Stimulated activated CD4-positive, alpha-beta T cell treated with anti-CD3 and anti-CD28 coated beads, Interleukin-12 subunit alpha, Interleukin-12 subunit beta, amount 100 ng/mL, for 48 hours (primary cell): Measurements from ENCODE around the gene TTC17.
"Not testable (repeated sequence)": the region's sequence is repeated elsewhere in the genome, so short reads cannot be mapped to it uniquely, and the experiment has no call there.

Source experiments
- DNase-seq, 3 donors: peaks; one replicate each; pipeline ENCODE4 v3.0.0-alpha.2; 2020; ENCODE audit warnings: low read depth in 2 of 3, low spot score in 1 of 3

Gene TTC17

DNA sequence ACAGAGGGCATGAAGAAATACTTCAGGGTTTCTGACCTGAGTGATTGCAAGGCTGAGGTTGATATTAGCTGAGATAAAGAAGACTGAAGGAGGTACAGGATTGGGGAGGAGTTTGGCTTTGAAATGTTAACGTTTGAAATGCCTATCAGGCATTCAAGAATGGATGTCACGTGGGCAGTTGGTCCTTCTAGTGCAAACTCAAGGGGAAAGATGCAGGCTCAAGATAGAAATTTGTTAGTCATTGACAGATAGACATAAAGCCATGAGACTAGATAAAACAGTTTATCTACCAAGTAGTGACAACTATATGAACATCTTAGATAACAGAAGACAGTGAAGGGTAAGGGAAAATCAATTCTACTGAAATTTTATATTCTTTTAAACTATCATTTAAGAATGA lies 23.1 kb downstream of the TTC17 start:
- no peak for DNase-seq

DNA sequence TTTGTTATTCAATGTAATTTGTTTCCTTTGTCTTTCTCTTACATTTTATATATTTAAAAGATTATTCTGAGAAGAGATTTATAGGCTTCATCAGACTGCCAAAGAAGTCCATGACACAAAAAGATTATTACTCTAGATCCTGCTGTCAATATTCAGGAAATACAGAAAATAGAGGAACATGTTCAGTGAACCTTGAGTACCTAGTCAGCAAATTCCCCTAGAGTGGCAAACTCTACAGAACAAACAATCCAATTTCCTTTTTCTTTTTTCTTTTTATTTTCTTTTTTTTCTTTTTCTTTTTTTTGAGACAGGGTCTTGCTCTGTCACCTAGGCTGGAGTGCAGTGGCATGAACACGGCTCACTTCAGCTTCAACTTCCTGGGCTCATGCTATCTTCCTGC lies 23.9 kb downstream of the TTC17 start:
- DNase-seq: no peak

DNA sequence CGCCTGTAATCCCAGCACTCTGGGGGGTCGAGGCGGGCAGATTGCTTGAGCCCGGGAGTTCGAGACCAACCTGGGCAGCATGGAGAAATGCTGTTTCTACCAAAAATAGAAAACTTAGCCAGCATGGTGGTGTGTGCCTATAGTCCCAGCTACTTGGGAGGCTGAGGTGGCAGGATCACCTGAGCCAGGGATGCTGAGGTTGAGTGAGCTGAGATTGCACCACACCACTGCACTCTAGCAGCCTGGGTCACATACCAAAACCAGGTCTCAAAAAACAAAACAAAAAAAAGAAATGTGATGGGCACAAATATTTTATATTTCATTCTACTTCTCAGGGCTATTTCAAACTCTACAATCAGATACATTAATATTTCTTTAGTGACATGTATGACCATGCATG lies 25.7 kb downstream of the TTC17 start:
- no peak for DNase-seq

DNA sequence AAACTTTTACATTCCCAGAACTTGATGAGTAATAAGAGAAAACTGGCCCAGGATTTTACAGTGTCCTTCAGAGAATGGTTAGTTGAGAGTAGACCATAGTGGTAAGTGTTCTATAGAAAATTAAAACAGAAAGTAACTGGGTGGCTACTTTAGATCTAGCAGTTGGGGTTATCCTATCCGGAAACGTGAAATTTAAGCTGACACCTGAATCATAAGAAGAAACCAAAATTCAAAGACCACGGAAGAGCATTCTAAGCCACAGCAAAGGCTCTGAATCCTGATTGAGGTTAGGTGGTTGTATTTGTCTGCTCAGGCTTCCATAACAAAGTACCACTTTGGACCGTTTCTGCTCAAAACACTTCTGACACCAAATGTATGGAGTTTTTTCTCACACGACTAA lies 34.0 kb downstream of the TTC17 start:
- DNase-seq: no peak

DNA sequence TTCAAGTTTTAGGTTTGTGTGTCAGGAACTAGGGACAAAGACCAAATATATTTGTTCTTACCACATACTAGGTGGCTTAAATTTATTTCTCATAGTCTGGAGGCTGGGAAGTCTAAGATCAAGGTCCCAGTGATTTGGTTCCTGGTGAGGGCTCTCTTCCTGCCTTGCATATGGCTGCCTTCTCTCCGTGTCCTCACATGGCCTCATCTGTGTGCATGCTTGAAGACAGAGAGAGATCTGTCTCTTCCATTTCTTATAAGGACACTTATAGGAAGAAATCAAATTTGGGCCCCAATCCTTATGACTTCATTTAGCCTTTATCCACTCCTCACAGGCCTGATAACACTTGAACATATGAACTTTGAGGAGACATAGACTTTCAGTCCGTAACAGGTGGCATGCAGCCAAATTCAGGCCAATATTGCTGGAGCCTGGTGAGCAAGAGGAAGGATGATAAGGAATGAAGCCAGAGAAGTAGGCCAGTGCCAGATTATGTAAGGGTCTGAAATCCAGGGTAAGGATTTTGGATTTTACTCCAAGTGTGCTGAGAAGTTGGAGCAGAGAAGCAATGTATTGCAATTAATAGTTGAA lies 35.1 kb downstream of the TTC17 start:
- DNase-seq: no peak

DNA sequence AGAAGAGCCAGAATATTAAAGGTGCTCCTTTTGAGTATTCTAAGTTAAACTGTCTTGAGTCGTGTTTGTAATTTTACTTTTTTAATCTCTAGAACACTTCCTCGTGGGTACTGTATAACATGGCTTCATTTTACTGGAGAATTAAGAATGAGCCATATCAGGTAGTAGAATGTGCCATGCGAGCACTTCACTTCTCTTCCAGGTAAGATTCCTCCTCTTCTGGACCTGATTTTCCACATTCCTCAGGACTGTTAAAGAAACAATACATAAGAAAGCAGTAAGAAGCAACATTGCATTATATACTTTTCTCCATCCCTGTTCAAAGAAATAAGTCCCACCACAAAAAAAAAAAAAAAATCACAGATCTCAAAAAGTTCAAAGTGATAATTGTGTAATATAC lies 37.9 kb downstream of the TTC17 start:
- no peak for DNase-seq

GRCh38 chr11:43397251-43397650 lies 38.5 kb downstream of the TTC17 start:
- DNase-seq: no peak

DNA sequence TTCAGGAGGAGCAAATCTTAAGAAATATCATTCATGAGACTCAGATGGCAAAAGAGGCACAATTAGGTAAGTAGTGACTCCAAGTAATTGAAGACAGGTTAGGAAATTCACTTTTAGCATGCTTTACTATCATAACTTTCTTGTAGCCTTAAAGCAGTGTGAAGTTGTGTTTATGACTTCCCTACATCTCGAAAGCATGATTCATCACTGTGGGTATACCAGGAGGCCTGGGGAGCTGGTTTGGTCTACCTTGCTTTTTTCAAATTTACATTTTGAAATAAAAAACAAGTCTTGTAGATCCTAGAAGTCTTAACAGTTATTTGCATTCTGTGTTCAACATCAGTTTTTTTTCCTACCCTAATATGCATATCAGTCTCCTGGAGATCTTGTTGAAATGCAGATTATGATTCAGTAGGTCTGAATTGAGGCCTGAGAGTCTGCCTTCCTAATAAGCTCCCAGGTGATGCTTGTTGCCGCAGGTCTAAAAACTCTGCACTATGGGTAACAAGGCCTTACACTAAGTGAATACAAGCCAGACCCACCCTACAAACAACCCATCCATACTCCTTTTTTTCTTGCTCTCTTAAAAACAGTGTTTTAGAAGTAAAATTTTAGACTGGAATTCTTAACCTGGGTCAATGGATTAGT lies 41.4 kb downstream of the TTC17 start:
- peak in 1 of 3 donors; percentile 21 for DNase-seq

DNA sequence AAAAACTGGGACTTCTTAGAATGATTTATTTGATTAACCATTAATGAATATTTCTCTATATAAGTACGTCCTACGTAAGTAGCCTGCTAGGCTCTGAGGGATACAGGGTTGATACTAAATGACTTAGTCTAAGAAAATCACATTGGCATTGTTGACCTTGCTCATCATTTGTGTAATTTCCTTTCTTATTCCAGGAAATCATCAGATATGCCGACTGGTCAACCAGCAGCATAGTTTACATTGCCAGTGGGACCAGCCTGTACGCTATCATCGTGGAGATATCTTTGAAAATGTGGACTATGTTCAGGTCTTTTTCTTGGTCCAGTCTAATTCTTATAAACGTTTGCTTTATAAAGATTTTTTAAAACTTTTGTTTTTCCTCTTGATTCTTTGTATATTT lies 42.5 kb downstream of the TTC17 start:
- no peak for DNase-seq

DNA sequence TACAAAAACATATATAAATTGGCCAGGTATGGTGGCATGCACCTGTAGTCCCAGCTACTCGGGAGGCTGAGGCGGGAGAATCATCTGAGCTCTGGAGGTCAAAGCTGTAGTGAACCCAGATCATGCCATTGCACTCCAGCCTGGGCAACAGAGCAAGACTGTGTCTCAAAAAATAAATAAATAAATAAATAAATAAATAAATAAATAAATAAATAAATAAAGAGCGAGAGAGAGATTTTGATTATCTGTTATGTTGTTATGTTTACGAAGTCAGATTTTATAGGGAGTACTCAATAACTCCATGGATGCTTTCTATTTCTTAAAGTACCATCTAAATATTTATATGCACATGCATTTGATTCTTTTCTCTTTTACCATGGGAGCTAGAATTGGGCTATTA lies 43.1 kb downstream of the TTC17 start:
- DNase-seq: not testable (repeated sequence)

DNA sequence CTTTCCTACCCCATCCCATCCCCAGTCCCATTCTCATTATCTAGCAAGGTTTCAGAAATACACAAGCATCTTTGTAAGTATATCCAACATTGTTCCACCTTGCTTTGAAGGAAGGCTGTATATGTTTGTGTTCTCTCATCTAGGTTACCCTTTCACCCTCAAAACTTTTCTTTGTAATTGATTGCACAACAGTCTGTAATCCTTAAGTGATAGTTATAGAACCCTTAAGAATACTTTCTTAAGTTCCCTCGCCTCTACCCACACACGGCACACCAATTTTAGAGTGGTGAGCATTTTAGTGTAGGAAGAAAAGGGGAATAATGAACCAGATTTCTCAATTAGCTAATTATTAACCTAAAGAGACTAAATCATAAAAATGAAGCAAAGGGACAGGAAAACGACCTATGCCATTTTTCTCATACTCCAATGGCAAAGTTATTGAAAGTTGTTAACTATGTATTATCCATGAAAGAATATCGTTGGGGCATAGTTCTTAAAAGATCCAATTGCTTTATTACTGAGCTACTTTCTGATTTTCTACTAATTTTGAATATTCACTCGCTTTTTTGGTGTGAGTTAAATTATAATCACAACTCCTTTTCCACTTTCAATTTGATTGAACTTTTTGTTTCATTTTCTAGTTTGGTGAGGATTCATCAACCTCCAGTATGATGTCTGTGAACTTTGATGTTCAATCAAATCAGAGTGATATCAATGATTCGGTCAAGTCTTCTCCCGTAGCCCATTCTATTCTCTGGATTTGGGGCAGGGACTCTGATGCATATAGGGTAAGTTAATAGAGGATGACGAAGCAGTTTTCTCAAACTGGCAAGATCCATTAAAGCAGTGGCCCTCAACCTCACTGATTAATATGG lies 44.9 kb downstream of the TTC17 start:
- DNase-seq: no peak

DNA sequence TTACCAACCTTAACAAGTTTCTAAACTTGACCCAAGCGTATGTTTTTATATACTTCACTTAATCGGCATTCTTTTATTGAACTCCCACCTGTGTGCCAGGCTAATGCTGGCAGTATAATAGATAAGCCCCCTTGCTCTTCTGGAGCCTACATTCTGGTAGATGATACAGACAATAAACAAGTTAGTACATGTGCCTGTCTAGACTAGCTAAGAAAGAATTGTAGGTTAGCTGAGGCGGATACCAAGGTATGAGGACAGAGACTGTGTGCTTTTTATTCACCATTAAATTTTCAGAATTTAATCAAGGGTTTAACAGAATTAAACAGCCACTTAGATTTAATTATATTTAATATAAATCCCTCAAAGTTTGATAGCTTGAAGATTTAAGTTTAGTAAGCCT lies 45.7 kb downstream of the TTC17 start:
- no peak for DNase-seq

DNA sequence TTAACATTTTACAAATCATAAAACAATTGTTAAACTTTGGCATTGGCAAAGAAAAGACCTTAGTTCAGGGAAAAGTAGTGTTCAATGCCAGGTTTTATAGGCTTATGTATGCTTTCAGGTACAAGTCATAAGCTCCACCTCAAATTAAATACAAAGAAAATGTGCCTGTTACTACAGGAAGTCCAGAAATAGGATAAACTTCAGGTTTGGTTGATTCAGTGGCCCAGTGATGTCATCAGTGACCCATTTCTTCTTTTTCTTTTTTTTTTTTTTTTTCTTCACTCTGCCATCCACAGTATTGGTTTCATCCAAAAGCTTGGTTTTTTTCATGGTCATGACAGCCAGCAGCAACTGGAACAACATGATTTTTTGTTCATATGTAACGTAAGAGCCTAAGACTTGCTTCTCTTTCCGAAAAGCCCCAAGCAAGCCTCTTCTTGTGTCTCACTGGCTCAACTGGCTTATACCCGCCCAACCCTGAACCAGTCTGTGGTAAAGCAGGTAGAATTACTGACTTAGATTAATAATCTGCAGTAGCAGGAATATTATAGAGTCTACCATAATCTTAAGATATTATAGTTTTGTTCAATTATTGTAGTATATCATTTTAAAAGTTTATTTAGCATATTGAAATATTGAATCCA lies 46.2 kb downstream of the TTC17 start:
- no peak for DNase-seq

DNA sequence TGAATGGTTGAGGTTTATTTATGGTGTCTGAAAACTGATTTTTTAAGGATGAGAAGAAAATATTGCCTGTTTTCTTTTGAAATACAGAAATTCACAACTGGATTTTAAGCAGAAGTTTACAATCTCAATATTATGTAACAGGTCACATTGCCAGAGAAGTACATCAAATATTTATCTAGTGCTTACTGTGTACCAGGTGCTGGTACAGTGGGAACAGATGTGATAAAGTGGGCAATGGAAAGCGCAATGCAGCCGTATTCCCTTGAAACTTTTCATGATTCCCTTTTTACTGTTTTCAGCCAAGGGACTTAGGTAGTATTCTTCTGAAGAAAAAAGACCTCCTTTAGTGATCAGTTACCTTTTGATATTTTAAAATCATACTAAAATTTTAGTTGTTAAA lies 49.6 kb downstream of the TTC17 start:
- DNase-seq: no peak

GRCh38 chr11:43410394-43410793 lies 51.7 kb downstream of the TTC17 start:
- DNase-seq: no peak

DNA sequence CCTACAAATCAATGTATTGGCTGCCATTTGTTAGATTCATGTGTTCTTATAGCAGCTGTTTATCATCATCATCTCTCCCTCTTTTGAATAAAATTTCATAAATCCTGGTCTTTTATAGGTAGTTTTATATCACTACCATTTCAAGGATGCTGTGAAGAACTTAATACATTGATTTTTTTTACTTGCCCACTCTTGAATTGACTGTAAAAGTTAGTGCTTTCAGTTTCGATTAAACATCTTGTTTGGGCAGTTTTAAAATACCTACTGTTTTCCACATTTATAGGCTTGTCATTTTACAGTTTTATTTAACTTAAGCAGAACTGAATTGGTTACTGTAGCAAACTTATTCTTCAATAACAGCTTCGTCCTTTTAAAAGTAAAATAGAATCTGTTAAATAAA lies 59.5 kb downstream of the TTC17 start:
- DNase-seq: no peak

DNA sequence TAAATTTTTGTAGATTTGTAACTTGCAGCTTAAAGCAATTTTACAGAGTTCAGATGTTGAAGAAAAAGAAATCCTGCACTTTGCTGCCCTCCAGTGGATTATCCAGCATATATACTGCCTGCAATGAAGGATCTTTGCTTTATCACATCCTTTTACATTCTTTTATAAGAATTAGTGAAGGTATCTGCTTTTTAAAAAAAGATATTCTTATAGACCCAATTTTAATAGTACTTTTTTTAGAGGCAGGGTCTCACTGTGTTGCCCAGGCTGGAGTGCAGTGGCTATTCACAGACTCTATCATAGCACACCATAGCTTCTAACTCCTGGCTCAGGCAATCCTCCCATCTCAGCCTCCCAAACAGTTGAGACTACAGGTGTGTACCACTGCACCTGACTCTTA lies 60.7 kb downstream of the TTC17 start:
- peak in 1 of 3 donors; percentile 41 for DNase-seq

GRCh38 chr11:43427971-43428370 lies 69.3 kb downstream of the TTC17 start:
- DNase-seq: no peak

DNA sequence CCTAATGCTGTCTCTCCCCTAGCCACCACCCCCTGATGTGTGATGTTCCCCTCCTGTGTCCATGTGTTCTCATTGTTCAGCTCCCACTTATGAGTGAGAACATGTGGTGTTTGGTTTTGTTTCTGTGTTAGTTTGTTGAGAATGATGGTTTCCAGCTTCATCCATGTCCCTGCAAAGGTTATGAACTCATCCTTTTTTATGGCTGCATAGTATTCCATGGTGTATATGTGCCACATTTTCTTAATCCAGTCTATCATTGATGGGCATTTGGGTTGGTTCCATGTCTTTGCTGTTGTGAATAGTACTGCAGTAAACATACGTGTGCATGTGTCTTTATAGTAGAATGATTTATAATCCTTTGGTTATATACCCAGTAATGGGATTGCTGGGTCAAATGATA lies 72.2 kb downstream of the TTC17 start:
- not testable (repeated sequence) for DNase-seq

- DNase-seq: no peak
These were observed 76.2 kb downstream of the TTC17 start for GRCh38 chr11:43434893-43435292.

DNA sequence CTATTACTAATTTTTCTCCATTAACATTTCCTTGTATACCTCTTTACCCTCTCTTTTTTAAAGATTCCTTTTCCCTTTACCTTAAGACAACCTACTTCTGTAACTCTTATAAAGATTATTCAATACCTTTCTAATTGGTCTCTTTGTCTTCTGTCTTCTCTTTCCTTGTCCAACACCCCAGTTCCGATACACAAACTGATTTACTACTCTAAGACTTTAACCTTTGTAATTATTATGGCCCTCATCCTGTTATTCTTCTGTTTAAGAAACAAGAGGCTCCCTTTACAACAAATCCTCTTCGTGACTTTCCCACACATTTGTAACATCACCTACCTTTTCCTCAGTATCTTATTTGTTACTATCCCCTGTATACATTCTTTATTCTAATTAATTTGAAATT lies 81.8 kb downstream of the TTC17 start:
- no peak for DNase-seq

DNA sequence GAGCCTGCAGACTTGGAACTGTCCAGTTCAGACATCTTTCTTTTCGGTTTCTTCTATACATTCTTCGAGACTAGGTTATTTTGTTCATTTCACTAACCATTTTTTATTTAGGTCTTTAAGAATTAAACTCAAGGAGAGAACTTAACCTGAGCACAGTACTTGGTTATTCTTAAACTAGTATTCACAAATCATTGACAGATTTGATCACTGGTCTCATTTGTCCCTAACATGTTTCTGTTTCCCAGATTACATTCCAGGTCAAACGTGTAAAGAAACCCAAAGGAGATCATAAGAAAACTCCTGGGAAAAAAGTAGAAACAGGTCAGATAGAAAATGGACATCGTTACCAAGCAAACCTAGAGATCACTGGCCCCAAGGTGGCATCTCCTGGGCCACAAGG lies 85.1 kb downstream of the TTC17 start:
- DNase-seq: no peak
